ENCODE results near the gene BCOR. TPM values are rescaled to one million over a fixed set of nuclear protein-coding genes. Genes with fewer than 3 reads are reported as not detected.

The BCOR gene
- total and polyA plus RNA-seq, 11 donors = 6.7 to 40.1 (median 17.9) TPM

DNA sequence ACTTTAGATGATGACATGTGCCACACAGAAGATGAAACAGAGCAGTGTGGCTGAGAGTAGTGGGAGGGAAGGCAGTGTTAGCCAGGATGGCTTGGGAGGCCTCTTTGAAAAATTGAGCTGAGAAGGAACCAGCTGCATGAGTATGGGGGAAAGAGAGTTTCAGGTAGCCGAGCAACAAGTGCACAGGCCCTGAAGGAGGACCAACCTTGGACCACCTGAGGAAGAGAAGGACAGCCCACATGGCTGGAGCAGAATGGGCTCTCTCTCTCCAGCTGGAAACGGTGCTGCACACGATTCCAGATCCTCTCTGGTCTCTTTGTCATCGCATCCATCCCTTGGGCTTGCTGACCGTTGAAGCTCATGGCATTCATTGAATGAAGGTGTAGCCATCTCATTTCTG is 23.9 kb upstream of the BCOR start:
- 82 to 97% (median 92%) methylated on average over 5 of the region's 5 CpGs for WGBS, 4 donors
- ATAC-seq = no peak
- no peak for DNase-seq
- TF ChIP-seq POLR2A (IDR thresholded peaks at IDR 0.05) = no peak
- TF ChIP-seq, protein P1, sequence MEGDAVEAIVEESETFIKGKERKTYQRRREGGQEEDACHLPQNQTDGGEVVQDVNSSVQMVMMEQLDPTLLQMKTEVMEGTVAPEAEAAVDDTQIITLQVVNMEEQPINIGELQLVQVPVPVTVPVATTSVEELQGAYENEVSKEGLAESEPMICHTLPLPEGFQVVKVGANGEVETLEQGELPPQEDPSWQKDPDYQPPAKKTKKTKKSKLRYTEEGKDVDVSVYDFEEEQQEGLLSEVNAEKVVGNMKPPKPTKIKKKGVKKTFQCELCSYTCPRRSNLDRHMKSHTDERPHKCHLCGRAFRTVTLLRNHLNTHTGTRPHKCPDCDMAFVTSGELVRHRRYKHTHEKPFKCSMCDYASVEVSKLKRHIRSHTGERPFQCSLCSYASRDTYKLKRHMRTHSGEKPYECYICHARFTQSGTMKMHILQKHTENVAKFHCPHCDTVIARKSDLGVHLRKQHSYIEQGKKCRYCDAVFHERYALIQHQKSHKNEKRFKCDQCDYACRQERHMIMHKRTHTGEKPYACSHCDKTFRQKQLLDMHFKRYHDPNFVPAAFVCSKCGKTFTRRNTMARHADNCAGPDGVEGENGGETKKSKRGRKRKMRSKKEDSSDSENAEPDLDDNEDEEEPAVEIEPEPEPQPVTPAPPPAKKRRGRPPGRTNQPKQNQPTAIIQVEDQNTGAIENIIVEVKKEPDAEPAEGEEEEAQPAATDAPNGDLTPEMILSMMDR (IDR thresholded peaks at IDR 0.05) = no peak
- intact Hi-C loops (cut with DNase I) = no loop called here
- Histone ChIP-seq H3K4me3 (no peak overlapping the region), H3K9me3 (no peaks in the 10 kb centered on the region), H3K27me3 (peaks cover 0 to 6% (median 0%) of the 10 kb centered on the region in 9 donors), H3K4me1 (no peaks in the 10 kb centered on the region), H3K36me3 (no peaks in the 10 kb centered on the region), H3K27ac (no peak overlapping the region)

DNA sequence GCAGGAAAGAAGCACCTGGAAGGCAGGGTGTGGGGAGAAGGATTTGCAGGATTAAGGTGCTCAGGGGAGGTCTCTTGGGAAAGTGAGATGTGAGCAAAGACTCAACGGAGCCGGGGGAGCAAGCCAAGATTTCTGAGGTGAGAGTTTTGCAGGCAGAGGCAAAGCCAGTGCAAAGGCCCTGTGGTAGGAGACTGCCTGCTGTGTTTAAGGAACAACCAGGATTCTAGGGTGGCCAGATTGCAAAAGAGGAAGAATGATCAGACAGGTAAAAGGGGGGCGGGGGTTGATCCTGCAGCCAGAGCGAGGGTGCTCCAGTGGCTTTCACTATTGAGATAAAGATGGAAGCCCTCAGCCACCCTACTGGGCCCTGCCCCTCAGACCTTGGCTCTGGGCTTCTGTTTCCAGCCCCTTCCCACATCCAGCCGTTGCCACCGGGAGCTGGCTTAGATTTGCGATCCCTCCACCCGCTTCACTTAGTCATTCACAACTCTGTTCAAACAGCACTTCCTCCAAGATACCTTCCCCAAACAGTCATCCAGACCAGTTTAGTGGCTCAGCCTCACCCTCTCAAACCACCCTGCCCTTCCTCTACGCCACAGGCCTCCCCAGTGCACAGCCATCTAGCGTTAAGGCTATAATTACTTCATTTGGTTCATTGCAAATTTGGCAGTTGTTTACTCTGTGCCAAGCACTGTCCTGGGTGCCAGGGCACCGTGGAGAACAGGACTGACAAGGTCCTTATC is 23.3 kb upstream of the BCOR start:
- no peaks in the 10 kb centered on the region for H3K4me1 ChIP-seq
- no peak for DNase-seq
- TF ChIP-seq, protein P1 (IDR thresholded peaks at IDR 0.05) = no peak
- TF ChIP-seq POLR2A (IDR thresholded peaks at IDR 0.05) = no peak

DNA sequence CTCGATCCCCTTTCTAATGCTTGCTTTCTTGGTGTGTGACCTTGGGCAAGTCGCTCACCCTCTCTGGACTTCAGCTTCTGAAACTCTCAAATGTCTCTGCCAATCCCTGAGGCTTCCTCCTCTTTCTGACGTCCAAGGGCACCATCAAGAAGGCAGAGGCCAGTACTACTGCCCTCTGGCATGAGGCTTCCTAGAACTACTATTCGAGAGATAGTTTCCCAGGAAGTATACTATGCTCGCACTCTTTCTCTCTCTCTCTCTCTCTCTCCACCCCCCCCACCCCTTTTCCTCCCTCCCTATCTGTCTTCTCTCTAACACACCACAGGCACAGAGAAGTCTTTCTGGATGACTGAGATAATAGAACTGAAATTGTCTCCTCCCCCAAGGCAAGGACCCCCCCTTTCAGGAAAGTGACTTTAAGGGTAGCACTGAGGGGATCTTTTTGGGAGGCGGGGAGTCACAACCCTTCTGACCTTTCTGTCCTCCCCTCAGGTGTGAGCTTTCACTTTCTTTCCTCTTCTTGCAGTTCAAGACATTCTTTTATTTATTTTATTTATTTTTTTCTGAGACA is 20.0 kb upstream of the BCOR start:
- intact Hi-C loops (cut with DNase I) = no loop called here
- H3K9me3 ChIP-seq = no peaks in the 10 kb centered on the region
- H3K4me3 ChIP-seq = no peak overlapping the region
- DNase-seq (no peak), ATAC-seq (peak in 1 of 4 donors; percentile 24)
- TF ChIP-seq, protein P1 (IDR thresholded peaks at IDR 0.05) = no peak
- no peak for TF ChIP-seq POLR2A (IDR thresholded peaks at IDR 0.05)
- no peaks in the 10 kb centered on the region for H3K4me1 ChIP-seq
- WGBS, 4 donors = 67 to 79% (median 69%) methylated on average over 6 of the region's 6 CpGs
- H3K36me3 ChIP-seq = no peaks in the 10 kb centered on the region
- peaks cover 0 to 13% (median 0%) of the 10 kb centered on the region in 9 donors for H3K27me3 ChIP-seq
- H3K27ac ChIP-seq = no peak overlapping the region

More for the DNA sequence above, 23.3 kb upstream of the BCOR start:
- intact Hi-C loops (cut with DNase I) = no loop called here
- Histone ChIP-seq H3K27me3 (peaks cover 0 to 9% (median 0%) of the 10 kb centered on the region in 9 donors), H3K4me3 (no peak overlapping the region), H3K9me3 (no peaks in the 10 kb centered on the region), H3K36me3 (no peaks in the 10 kb centered on the region), H3K27ac (no peak overlapping the region)
- no peak for ATAC-seq
- 79 to 91% (median 87%) methylated on average over 11 of the region's 11 CpGs for WGBS, 4 donors

DNA sequence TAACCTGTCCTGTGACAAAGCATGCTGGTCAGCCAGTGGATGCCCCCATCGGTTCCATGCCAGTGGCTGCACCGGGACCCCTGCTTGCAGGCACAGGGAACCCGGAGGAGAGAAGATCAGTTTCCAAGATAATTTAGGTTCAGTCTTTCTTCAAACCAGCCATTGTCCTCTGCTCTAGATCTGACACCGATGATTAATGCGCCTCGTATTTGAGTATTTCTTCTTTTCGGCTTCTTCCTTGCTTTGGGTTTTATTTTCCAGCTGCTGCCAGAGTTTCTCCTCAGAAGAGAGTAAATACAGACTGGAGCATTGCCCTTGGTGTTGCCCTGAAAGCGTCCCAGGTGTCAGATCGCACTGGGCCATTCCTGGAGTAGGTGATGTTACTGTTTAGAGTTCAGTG is 19.2 kb upstream of the BCOR start:
- Histone ChIP-seq H3K4me1 (no peaks in the 10 kb centered on the region), H3K27ac (no peak overlapping the region), H3K9me3 (no peaks in the 10 kb centered on the region), H3K27me3 (peaks cover 0 to 14% (median 0%) of the 10 kb centered on the region in 9 donors), H3K36me3 (no peaks in the 10 kb centered on the region), H3K4me3 (no peak overlapping the region)
- intact Hi-C loops (cut with DNase I) = no loop called here
- no peak for DNase-seq
- 86 to 96% (median 91%) methylated on average over 9 of the region's 9 CpGs for WGBS, 4 donors
- TF ChIP-seq, protein P1 (IDR thresholded peaks at IDR 0.05) = no peak
- no peak for TF ChIP-seq POLR2A (IDR thresholded peaks at IDR 0.05)
- ATAC-seq = no peak

Measured in heart left ventricle (tissue), 16 donors.